T-helper 1 cell treated with Interleukin-12 subunit alpha and Interleukin-12 subunit beta and Interleukin-4 antibody, amounts not matched to agents 30 ng/mL and 1 ng/mL, for 36 hours (primary cell): ENCODE results near the gene AP3B1. TPM values are rescaled to one million over a fixed set of nuclear protein-coding genes. Genes with fewer than 3 reads are reported as not detected.
"Not testable (repeated sequence)": the region's sequence is repeated elsewhere in the genome, so short reads cannot be mapped to it uniquely, and the experiment has no call there.

Experiments
- intact Hi-C: fragments of 100-400 bp; cut with micrococcal nuclease; formaldehyde crosslinking; loops from one replicate; pipeline ENCODE4 v1.15.1; 2024
- total RNA-seq: library from RNA; stranded (reverse); gene quantifications from 2 replicates; pipeline ENCODE4 v1.2.3, GENCODE V29; 2022

The AP3B1 gene
- total RNA-seq, 1 donor from 2014 or later, result 43.3 TPM

DNA sequence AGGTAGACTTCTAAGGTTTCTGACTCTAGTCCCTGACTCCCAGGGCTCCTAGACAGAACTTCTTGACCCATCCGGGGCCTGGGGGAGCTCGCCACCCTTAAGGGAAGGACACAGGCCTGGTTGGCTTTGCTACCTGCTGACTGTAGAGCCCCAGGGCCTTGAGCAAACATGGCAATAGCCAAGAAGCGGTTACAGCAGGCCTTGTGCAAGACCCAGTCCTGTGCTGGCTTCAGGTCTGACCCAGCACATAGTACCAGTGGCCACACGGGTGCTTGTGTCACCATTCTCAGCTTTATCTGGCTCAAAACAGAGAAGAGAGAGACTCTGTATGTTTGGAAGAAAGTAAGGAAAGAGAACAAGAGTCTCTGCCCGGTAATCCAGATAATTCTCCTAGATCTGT, 41.8 kb downstream of the AP3B1 start:
- intact Hi-C loops, result no loop called here

DNA sequence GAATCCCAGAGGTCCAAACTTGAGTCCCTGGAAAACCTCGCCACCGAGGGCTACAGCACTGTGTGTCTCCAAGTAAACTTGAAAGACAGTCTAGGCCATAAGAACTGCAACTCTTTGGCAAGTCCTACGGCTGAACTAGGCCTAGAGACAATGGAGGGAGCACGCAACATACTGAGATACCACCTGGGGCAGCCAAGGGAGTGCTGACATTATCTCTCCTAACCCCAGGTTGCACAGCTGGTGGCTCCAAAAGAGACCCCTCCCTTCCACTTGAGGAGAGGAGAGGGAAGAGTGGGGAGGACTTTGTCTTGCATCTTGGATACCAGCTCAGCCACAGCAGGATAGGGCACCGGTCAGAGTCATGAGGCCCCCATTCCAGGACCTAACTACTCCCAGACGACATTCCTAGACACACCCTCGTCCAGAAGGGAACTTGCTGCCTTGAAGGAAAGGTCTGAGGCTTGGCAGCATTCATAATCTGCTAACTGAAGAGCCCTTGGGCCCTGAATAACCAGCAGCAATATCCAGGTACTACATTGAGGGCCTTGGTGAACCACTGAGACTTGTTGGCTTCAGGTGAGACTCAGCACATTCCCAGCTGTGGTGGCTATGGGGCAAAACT, 42.7 kb downstream of the AP3B1 start:
- intact Hi-C loops, result no loop called here

DNA sequence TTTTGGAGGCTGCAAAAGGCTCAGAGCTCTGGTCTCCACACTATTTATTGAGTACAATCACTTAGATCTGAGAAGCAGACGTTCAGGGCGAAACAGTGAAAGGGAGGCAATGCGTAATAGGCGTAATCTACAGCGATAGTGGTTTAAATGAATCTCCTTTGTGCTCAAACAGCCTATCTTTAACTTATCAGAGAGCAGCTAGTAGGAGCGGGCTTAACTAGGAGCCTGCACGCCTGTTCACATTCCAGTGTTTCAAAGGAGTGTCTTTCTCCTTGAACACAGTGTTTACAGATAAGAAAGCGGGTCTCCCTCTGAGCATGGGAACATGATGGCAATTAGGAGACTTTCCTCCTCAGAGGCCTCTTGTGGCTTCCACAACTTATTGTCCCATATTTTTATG, 49.4 kb downstream of the AP3B1 start:
- intact Hi-C loops, result no loop called here

DNA sequence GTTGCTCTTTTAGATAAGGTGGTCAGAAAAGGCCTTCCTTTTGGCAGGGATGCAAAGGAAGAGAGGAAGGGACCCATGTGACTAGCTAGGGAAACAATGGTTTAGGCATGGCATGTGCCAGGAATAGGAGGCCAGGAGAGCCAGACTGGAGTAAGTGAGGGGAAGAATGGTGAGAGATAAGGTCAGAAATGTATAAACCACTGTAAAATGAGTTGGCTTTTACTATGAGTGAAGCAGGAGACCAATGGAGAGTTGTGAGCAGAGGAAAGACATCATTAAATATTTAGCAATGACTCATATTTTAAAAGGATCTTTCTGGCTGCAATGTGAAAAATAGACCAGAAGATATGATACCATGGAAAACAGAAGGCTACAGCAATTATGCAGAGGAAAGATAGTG, 50.9 kb downstream of the AP3B1 start:
- intact Hi-C loops, result no loop called here

DNA sequence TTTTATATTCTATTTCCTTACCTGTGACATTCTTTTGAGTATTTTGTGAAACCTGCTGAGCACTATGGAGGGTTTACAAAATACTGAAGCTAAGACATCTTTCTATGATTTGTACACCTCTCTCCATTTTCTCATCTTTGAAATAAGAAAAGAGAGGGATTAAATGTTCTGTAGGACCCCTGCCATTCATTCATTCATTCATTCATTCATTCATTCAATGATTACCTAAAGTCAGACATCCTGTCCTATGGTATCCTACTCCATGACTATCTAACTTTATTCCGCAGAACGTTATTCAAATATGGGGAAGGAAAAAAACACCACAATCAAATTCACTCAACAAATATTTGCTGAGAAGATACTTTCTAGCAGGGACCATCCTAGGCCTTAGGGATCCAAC, 51.4 kb downstream of the AP3B1 start:
- intact Hi-C loops, result no loop called here

DNA sequence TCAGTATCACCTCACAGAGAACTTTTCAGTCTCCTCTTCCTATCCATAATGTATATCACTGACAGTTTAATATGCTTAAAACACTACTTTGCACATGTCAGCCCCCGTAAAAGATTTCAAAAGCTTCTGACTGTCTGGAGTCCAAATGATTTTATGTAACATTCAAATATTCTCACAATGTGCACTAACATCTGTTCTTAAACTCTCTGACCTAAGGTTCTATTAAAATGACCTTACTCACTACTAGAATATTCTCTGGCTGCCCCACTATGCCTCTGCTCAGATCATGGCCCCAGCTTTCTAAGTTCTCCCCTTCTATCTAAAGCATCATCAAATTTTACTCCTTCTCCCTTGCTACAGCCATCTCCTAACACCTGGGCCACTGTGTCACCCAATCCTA, 52.5 kb downstream of the AP3B1 start:
- intact Hi-C loops, result no loop called here

DNA sequence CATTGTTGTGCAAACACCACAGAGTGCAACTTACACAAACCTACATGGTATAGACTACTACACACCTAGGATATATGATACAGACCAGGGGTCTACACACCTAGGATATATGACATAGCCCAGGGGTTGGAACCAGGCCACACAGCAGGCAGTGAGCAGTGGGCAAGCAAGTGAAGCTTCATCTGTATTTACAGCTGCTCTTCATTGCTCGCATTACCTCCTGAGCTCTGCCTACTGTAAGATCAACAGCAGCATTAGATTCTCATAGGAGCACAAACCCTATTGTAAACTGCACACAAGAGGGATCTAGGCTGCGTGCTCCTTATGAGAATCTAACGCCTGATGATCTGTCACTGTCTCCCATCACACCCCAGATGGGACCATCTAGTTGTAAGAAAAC, 56.6 kb downstream of the AP3B1 start:
- intact Hi-C loops, result no loop called here

DNA sequence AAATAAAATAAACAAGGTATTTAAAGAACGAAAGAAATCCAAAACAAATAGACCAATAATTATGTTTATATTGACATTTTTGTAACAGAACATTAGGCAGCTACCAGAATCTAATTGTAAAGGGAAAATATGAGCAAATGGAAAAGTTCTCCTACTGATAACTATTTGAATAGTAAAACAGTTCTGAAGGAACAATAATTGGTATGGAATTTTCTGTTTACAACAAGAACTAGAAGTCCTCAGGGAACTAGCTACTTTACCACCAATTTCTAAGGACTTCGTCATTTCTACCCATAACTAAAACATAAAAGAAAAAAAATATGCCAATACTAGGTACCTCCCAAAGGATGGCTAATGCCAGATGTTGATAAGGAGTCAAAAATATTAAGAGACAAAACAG, 58.5 kb downstream of the AP3B1 start:
- intact Hi-C loops, result no loop called here

DNA sequence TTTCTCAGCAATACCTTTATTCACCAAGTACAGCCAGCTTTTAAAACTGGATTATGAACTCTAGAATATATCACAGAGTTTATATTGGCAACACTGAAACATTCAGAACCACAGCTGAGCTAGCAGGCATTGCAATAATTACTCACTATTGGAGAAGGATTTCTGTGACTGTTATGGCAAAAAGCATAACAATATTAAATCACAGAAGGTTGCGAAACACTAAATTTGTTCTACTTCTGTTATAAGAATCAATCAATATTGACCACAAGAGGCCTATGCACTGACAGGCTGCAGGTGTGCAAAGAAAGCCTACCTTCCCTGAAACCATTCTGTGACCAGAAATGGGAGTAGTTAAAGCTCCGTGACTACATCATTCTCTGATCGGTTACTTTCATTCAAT, 59.2 kb downstream of the AP3B1 start:
- intact Hi-C loops, result no loop called here

DNA sequence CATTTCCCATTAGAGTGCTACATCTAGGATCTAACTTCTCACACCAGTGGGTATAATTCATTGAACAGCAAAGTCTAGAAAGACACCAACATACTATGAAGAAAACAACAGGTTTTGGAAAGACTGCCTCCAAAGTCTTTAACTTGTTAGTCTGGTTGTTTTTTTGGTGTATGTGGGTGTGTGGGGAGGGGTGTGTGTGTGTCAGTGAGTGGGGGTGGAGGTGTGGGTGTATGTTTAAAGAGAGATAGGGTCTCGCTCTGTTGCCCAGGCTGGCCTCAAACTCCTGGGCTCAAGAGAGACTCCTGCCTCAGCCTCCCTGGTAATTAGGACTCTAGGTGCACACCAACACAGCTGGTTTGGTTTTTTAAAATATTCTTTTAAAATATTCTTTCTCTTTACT, 59.7 kb downstream of the AP3B1 start:
- intact Hi-C loops, result no loop called here

DNA sequence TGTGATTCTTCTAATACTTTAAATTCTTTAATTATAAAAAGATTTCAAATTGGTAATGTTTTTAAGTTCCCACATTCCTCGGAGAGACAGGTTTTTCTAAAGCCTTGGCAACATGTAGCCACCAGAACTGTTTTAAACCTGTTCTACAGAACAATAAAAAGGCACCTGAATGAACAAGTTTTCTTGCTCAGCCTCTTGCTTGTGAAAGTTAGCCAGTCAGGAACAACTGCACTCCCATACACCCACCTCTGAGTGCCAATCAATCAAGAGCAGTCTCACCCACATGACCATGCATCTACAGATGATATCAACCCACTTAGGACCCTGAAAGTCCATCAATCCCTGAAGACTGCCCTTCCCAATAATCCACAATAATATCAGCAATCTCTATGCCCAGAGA, 62.3 kb downstream of the AP3B1 start:
- intact Hi-C loops, result no loop called here

DNA sequence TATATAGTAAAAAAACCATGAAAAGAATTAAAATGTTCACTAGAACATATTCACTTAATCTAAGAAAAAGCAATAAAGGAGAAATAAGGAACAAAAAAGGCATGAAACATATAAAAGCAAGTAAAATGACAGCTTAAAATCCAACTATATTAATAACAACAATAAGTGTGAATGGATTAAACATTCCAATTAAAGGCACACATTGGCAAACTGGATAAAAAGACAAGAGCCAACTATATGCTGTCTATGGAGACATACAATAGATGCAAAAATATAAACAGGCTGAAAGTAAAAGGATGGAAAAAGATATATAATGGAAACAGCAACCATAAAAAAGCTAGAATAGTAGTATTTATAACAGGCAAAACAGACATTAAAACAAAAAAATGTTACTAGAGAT, 70.1 kb downstream of the AP3B1 start:
- intact Hi-C loops, result no loop called here

DNA sequence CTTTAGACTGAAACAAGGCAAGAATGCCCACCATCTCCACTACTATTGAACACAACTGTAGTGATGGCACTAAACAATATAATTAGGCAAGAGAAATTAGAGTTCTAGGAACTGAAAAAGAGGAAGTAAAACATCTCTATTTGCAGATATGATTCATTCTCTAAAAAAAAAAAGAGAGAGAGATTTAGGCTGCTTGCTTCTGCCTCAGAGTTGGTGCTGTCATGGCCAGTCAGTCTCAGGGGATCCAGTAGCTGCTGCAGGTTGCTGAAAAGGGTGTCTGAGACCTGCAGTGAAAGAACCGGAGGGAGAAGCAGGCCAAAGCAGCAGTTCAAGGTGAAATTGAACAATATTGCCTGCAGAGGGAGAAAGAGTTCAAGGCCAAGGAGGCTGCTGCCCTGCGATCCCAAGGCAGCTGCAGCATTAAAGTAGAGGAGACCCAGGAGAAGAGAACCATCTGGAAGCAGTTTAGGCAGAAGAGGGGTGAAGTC, 72.5 kb downstream of the AP3B1 start:
- intact Hi-C loops, result no loop called here

DNA sequence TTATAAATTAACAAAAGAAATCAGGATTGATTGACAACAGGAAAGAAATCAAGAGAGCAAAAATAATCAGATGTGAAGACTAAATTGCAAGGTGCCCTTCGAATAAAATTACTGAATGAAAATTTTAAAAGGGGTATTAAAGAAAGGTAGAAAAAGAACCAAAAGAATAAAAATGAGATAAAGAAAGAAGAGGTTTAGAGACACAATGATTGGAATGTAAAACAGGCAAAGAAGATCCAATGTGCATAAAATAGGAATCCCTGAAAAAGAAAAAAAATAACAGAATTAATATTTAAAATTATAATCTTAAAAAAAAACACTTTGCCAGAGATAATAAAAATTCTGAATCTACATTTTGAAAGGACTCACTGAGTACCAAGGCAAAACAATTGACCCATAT, 73.0 kb downstream of the AP3B1 start:
- intact Hi-C loops, result no loop called here

DNA sequence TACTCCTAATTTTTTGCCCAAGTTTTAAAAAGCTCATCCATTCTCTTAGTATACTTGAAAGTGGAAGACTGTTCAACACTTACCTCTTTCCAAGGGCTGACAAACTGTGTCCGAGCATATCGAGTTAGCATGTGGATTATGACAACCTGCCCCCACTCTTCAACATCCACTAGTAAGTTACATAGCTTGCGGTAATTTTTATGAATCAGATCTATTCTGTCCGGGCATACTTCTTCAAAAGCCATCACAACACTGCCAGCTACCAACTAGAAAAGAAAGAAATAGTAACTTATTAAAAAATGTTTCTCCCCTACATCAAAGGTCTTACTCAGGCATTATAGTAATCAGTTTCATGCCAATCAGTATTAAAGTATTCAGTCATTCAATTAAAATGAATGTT, 78.5 kb downstream of the AP3B1 start:
- intact Hi-C loops, result no loop called here

DNA sequence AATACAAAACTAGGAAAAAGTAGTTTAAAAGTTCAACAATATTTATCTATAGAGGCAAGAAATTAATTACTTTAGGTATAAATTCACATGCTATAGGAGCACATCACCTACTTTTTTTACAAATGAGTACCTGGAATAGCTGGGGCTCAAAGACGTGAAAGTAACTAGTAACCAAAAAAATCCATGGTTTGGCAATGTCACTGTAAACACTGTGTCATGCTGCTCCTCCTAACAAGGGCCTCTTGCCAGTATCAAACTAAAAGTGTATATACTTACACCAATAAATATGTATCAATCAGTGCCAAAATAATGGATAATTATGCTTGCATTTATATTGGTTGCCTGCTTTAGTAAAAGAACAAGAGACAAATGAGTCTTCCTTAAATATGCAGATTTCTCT, 78.9 kb downstream of the AP3B1 start:
- intact Hi-C loops, result no loop called here

DNA sequence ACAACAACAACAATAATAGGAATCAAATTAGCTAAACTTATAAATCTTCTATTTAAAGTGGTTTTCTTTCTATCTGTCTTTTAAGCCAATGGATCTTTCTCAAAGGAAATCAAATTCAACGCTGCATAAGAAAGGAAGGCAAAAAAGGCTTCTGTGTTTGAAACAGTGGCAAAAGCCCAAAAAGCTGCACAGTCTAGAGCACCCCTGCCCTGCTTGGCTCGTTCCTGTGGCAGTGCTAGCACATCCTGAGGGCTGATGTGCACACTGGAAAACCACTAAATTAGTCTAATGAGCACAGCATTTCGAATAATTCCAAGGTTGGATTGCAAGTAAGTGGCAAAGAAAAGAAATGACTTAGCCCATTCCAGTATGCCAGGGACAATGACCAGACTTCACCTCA, 80.7 kb downstream of the AP3B1 start:
- intact Hi-C loops, result no loop called here

DNA sequence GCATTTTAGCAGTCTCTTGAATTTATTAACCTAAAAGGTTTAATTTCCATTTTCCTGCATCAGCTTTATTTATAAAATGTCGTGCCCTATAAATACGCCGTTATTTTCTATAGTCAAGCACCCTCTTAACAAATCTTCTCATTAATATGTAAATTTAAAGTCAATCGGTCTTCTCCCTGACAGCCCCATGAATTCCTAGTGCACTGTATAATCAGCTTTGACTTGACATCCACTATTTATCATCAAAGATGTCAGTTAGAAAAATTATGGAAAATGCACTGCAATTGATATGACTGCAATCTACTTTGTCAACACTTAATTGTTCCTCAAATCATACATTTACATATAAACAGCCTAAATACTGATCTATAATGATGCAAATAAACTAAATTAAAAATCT, 83.4 kb downstream of the AP3B1 start:
- intact Hi-C loops, result no loop called here

DNA sequence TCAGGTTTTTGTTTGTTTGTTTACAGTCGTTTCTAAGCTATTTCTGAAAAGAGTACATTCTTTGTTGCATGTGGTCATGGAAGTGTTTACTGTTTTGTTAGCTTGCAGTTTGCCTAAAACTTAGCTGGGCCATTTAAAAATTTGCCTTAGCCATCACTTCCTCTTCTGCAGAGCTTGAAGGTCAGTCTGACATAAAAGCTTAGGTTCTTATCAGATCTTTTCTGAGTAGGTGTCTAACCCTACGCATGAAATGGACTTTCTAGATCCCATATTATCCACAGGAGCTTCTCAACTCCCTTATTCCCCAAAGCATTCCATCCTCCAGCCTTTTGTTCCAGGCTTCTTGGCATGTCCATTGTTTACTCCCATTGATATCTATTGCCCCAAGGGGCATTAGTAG, 90.3 kb downstream of the AP3B1 start:
- intact Hi-C loops, result no loop called here

DNA sequence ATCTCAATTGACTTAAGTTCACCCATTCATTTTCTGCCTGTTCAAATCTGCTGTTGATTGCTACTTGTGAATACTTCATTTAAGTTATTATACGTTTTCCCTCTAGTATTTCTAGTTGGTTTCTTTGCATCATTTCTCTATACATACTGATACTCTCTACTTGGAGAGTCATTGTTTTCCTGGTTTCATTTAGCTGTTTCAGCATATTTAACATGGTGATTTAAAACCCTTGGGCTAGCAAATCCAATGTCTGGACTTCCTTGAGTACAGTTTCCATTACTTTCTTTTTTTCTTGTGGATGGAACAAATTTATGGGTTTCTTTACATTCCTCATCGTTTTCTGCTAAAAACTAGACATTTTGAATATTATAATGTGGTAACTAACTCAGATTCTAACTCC, 90.7 kb downstream of the AP3B1 start:
- intact Hi-C loops, result no loop called here

DNA sequence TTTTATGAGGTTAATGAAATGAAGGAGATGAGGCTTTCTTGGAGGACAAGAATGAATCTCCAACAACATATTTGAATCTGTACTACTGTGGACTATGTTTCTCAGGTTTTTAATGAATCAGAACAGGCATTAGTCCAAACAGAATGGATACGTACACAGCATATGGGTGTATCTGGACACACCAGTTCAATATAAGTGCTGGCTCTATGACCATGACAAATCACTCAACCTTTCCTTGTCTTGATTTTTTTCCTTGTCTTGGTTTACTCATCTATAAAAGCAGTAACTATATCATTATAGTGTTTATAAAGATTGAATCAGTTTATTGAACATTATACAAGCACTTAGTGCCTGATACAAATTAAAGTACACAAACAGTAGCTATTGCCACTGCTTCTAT, 104.1 kb downstream of the AP3B1 start:
- intact Hi-C loops, result no loop called here

DNA sequence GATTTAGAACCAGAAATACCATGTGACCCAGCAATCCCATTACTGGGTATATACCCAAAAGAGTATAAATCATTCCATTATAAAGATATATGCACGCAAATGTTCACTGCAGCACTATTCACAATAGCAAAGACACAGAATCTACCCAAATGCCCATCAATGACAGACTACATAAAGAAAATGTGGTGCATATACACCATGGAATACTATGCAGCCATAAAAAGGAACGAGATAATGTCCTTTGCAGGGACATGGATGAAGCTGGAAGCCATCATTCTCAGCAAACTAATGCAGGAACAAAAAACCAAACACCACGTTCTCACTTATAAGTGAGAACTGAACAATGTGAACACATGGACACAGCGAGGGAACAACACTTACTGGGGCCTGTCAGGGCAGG, 105.8 kb downstream of the AP3B1 start:
- intact Hi-C loops, result not testable (repeated sequence)

DNA sequence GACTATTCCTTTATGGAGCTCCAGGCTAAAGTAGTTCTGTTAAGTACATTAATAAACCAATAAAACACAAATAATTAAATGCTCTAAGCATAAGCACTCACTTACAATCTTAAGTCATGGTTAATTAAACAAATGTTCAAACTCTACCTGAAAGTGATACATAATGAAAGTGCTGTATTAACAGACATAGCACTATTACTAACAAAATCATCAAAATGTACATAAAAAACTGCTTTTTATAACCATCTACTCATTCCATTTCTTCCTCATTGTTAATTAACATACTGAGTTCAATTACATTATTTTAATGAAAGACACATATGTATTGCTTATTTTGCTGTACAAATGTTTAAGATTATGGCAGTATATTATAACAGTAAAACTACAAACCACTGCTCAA, 107.3 kb downstream of the AP3B1 start:
- intact Hi-C loops, result no loop called here

DNA sequence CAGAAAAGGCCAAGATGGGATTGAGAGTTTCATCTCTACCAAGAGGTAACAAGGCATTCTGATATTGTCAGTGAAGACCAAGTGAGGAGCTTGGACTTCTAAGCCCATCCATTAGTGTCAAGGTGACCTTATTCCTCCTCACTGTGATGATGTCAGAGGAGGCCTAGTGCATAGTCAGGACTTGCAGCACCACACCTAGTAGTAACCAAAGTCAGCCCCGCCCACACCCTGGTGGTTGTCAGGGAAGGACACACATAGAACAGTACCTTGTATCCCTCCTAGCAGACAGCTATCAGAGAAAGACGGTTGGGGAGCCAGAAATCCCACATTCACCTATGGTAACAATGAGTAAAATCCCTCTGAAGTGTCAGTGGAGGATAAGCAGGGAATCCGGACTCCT, 111.7 kb downstream of the AP3B1 start:
- intact Hi-C loops, result no loop called here
